G401 (cell line): Measurements from ENCODE around the gene TACSTD2. TPM values are rescaled to one million over a fixed set of nuclear protein-coding genes. Genes with fewer than 3 reads are reported as not detected.
"Not testable (repeated sequence)": the region's sequence is repeated elsewhere in the genome, so short reads cannot be mapped to it uniquely, and the experiment has no call there.

ENCODE experiments used
- DNase-seq: peaks from one replicate; pipeline ENCODE4 v3.0.0-alpha.2; 2015; ENCODE audit warnings: low spot score
- in situ Hi-C: cut with HindIII; loops from 2 replicates; pipeline ENCODE4 v1.10.0; 2016; ENCODE audit warnings: low sequenced_read_pairs, mixed read lengths
- total RNA-seq: library from RNA; depleted of rRNA; stranded (reverse); fragments of >200 nt; shearing (Covaris generic); gene quantifications from 2 replicates; pipeline ENCODE4 v1.2.3, GENCODE V29; 2014

Gene TACSTD2
- total RNA-seq, 1 experiment from 2014 or later, result not detected

DNA sequence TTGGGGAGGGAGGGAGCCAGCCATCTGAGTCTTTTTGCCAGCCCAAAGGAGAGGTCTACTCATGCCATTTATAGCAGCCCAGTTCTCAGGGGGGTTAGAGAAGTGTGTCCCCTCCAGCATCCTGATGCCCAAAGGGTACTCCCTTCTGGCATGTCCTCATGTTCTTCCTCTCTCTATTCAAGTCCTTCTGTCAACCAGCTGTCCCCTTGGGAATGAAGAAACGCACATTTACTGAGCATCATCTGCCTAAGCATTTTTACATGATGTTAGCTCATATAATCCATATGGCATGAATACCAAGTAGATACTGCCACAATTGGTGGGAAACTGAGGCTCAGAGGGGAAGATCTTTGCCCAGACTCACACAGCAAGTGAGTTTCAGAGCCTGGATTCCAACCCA lies 14.8 kb upstream of the TACSTD2 start:
- DNase-seq, result no peak
- in situ Hi-C loops, result no loop called here

DNA sequence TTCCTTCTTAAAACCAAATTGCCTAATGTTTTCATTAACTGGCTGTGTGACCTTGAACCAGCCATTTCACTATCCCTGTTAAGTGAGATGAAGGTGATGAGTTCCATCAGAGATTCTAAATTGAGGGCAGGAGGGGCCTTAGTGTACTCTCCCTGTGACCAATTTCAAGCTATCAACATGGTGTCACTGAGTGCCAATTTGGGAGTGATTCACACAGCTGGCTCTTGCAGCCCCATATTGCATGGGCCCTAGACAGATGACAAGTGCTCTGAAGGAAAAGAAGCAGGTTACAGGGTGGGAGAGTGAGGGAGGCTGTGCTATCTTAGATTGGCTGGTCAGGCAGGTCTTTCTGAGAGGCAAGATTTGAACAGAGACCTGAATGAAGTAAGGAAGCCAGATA lies 13.0 kb upstream of the TACSTD2 start:
- in situ Hi-C loops, result no loop called here
- no peak for DNase-seq

DNA sequence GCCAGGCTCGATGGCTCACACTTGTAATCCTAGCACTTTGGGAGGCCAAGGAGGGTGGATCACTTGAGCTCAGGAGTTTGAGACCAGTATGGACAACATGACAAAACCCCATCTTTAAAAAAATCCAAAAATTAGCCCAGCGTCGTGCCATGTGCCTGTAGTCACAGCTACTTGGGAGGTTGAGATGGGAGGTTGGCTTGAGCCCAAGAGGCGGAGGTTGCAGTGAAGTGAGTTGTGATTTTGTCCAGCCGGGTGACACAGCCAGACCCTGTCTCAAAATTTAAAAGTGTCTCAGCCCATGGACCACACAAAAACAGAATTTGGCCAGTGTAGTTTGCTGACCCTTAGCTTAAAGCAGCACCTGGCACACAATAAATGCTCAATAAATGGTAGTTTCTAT lies 11.3 kb upstream of the TACSTD2 start:
- in situ Hi-C loops, result no loop called here
- DNase-seq, result no peak

DNA sequence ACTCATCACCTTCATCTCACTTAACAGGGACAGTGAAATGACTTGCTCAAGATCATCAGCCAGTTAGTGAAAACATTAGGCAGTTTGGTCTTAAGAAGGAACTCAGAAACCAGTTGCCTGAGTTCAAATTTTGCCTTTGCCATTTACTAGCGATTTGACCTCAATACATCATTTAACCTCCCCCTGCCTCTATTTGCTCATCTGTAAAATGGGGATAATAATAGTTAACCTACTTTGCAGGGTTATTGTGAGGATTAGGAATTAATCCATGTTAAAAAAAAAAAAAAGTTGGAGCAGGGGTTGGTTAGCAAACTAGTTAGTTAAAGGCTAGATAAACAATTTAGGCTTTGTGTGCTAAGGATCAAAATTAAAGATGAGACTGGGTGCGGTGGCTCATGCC lies 10.6 kb upstream of the TACSTD2 start:
- DNase-seq, result no peak
- in situ Hi-C loops, result no loop called here

DNA sequence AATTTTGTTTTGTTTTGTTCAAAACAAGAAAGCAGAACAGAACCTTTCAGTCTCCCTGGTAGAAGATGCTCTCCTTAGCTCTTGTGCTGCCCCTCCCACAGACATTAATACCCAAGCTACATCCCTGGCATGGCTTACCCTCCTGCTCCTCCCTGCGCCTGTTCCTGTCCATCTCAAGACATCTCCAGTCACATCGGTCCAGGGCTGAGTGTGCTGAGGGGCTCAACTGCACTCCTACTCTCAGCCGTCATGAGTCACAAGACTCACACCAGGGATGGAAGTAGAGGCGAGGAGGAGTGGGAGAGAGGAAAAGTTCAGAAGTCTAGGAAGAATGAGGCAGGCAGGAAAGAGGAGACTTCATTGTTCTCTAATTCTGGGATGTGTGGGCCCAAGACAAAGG lies 9.2 kb upstream of the TACSTD2 start:
- no peak for DNase-seq
- in situ Hi-C loops, result no loop called here

DNA sequence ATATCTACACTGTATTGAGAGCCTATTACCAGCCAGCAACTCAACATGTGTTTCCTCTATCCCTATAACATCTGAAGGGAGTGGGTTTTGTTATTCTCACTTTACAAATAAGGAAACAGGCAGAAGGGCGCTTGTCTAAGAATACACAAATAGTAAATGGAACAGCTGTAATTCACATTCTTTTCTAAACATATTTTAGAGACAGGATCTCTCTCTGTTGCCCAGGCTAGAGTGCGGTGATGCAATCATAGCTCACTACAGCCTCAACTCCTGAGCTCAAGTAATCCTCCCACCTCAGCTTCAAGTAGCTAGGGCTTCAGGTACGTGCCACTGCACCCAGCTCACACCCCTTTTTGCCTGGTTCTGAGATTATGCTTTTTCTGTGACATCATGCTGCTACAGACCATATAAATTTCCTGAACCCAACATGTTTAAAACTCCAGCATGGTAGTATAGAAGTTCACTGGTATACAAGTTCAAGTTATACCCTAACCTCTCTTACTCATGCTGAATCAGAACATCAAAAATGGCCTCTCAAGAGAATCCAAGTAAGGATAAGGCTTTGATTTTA lies 8.6 kb upstream of the TACSTD2 start:
- in situ Hi-C loops, result no loop called here
- DNase-seq, result no peak

DNA sequence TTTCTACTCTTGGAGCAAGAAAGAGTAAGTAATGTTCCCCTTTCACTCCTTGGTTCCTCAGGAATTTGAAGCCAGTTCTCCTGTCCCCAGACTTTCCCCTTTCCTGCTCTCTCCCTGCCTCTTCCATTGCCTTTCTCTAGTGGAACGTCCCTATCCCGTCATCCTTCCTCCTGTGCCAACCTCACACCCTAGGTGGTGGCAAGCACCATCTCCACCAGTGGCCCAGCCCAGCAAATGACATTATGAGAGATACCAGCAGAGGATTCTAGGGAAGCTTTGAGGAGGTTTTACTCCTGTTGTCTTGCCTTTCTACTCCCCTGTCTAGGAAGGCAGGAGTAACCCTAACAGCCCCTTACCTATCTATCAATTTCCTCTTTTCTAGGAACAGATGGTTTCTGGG lies 8.1 kb upstream of the TACSTD2 start:
- DNase-seq, result no peak
- in situ Hi-C loops, result no loop called here

DNA sequence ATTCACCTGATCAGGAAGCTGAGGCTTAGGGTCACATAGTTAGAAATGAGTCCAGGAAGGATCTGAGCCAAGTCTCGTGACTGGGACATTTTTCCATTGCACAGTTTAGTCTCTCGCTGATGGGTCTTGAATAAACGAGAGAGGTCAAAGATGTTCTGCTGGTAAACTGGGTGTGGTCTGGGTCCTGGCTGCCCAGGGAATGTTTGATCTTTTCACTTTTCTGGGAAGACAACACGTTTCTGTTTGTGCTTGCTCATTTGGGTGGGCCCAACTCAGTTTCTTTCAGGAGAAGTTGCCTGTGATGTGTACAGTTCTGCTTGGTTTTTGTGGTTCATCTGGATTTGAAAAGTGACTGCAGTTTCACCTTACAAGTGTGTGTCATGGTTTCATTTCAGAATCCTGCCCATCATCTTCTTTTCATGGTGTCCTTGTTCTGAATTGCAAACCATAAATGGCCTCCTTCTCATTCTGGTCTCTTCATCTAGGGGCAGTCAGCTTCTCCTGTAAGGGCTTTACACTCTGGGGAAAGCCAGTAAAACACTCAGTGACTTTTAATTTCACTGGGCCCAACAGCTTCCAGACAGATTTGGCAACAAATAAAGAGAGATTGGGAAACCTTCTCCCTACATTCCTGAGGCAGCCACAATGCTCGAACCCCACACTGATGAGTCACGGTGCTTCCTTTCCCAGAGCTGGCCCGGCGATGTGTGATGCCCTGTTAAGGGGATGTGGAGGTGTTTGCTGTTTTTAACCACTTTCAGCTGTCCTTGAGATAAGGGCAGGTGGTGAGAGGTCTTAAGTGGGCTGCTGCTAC lies 7.2 kb upstream of the TACSTD2 start:
- no peak for DNase-seq
- in situ Hi-C loops, result no loop called here

DNA sequence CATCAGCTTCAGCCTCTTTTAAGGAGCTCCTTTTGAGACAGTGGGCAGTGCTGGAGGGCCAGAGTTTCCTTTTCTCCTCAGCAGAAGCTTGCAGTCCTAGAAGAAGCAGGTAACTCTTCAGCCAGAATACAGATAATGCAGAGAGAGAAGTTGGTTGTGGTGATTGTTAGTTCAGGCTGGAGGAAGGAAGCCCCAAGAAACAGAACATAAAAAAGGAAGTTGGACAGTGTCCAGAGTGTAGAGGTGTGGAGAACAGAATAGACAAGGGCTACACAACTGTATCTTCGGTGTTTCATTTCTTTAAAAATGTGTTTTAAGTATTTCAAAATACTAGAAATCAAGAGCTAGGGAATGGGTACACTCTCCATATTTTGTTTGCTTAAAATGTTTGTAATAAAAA lies 6.4 kb upstream of the TACSTD2 start:
- DNase-seq, result no peak
- in situ Hi-C loops, result no loop called here

DNA sequence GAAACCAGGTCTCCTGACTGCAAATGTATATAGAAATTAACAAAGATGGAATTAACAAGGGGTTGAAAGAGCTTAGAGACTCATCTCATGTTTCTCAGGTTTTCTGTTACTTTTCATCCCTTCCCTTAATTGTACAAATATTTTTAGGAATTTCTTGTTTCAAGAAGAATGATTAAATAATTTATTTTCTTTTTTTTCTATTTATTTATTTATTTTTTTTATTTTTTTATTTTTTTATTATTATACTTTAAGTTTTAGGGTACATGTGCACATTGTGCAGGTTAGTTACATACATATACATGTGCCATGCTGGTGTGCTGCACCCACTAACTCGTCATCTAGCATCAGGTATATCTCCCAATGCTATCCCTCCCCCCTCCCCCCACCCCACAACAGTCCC lies 5.1 kb upstream of the TACSTD2 start:
- in situ Hi-C loops, DNase-seq: not testable (repeated sequence)

DNA sequence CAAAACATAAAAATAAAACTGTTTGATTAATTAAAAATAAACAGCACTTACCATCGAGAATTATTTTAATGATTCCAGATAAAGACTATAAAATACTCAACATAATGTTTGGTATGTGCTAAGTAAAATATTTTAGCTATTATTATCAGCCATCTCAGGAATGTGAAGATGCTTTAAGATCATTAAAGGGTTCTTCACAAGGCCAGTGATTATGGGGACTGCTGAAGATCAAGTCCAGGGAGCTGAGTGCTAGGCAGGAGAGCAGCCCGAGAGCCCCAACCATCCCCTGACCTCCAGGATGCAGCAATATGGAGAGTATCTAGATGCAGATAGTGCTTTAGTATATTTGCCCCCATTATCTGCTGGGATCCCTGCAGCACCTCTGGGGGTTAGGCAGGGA lies 4.6 kb upstream of the TACSTD2 start:
- DNase-seq, result no peak
- in situ Hi-C loops, result no loop called here

DNA sequence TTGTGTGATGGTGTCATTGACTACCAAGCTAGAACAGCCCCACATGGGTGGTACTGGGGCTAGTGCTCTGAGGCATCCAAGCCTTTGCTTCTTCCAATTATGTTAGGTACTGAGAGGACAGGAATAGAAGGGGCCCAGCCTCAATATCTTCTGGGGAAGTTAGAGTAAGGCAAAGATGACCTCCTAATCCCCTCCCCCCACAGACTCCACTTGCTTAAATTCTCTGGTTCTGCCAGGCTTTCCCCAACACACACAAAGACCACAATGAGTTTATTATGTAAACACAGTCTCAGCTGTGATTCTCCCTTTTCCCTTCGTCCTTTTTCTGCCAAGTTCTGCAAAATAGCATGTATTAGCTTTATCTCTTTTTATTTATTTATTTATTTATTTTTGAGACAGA lies 3.1 kb upstream of the TACSTD2 start:
- in situ Hi-C loops, result no loop called here

DNA sequence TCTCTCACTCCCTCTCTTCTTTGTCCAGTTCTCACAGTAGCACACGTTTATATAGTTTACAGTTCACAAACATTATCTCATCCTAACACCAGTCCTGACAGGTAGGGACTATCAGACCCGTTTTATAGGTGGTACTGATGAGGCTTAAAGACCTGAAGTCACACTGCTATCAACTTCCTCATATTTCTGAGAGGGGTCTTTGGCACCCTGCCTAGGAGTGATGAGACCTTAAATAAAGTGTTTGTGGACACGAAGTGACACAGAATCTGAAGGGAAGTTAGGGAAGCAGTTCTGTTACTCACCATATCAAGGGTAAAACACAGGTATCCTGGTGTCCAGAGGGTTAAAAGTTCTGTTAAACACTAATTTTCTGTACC lies 590 bp upstream of the TACSTD2 start:
- in situ Hi-C loops, result no loop called here
- DNase-seq, result no peak

More for the DNA sequence above, 3.1 kb upstream of the TACSTD2 start:
- DNase-seq, result no peak

DNA sequence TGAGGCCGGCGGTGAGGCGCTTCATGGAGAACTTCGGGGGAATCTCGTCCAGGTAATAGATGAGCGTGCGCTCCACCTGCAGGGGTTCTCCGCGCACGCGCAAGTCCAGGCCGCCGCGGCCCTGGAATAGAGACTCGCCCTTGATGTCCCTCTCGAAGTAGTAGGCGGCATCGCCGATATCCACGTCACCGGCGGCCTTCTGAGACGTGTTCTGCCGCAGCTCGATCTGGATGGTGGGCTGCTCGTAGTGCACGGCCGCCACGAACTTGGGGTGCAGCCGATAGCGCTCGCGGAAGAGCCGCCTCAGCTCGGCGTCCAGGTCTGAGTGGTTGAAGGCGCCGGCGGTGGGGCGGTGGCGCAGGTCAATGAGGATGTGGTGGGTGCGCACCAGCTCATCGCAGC lies 726 bp downstream of the TACSTD2 start:
- in situ Hi-C loops, result no loop called here

DNA sequence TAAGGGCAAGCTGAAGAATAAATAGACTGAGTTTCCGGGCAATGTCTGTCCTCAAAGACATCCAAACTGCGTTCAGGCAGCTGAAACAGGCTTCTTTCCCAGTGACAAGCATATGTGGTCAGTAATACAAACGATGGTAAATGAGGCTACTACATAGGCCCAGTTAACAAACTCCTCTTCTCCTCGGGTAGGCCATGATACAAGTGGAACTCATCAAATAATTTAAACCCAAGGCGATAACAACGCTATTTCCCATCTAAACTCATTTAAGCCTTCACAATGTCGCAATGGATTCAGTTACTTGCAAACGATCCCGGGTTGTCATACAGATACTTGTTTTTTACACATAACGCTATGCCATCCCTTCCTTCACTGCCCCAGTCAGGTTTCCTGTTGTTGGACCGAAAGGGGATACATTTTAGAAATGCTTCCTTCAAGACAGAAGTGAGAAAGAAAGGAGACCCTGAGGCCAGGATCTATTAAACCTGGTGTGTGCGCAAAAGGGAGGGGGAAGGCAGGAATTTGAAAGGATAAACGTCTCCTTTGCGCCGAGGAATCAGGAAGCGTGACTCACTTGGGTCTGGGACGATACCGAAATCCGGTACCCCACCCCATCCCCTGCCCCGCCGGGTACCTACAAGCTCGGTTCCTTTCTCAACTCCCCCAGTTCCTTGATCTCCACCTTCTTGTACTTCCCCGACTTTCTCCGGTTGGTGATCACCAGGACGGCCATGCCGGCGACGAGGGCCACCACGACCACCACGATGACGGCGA lies 1.3 kb downstream of the TACSTD2 start:
- in situ Hi-C loops, result no loop called here
- DNase-seq, result no peak

More for the DNA sequence above, 726 bp downstream of the TACSTD2 start:
- DNase-seq, result no peak

DNA sequence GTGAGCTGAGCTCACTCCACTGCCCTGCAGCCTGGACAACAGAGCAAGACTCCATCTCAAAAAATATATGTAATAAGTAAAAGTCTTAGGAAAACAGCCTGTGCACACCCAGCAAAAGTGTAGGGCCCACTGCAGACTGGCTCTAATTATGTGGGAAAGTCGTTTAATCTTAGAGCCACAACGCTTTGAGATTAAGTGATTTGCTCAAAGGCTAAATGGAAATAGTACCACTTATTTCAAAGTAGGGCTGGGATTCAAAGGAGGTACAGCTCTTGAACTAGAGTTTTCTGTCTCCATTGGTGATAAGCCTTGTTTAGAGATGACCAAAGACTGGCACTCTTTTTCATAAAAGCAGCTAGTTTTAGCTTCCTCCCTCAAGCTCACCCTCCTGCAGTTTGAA lies 2.2 kb downstream of the TACSTD2 start:
- in situ Hi-C loops, result no loop called here
- DNase-seq, result no peak

DNA sequence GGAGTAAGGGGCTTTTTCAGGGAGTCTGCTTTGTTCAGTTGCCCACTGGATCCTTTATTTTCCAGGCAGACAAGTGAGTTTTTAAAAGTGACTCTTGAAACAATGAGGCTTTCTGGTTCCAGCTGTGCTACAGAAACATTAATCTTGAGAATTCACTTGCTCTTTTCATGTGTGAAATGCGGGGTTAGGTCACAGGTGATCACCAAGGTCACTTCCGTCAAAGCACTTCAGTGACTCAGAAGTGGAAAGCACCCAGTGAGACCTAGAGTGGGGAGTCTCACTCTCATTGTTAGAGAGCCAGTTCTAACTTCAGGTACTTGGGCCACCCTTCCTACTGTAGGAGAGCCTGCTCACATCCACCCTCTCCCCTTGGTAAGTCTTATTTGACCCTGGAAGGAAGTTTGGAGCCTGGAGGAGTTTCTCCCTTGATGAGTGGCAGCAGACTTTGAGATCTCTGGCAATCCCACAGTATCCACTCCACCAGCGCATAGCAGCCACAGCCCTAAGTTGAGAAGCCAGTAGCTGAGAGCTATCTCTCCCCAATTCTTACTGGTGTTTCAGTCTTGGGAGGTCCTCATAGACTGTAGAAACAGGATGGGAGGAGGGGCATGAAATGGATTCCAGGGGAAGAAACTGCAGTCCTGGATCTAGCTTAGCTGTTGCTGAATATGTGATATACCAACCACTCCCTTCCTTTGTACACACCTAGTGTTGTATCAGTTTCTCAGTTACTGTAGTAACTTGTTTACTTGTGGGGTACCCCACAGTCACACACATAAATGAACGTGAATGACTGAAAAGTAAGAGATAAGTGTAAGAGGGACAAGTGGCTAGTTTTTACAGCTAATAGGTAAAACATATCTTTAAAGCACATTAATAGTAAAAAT lies 3.1 kb downstream of the TACSTD2 start:
- in situ Hi-C loops, result no loop called here
- DNase-seq, result no peak

DNA sequence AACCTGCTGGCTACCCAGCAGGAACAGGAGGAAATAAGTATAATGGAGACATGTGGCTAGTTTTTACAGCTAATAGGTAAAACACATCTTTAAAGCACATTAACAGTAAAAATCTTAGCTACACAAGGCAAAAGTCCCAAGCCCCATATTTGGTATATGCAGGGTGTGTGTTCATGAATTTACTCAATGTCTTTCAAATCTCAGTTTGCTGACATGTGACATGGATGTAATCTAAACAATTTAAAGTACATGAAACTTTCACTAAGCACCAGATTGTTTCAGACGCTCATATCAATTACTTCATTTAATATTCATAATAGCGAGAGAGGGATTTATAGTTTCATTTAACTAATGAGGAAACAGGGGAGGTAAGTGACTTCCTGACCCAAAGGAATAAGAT lies 3.9 kb downstream of the TACSTD2 start:
- no peak for DNase-seq
- in situ Hi-C loops, result no loop called here

DNA sequence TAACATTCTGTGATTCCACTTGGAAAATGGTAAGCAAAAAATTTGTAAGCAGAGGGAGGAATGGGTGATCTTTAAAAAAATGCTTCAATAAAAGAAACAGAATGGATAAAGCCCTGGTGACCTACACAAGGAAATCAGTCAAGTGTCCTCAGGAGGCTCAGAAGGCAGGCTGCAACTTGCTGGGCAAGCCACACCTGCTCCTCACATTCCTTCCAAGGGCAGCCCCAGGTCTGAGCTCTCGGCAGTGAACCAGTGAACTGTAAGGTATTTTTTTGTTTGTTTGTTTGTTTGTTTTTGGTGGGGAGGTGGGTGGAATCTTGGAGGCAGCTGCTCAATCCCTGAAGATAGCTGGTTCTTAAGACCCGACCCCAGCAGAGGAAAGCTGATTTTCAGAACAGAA lies 4.4 kb downstream of the TACSTD2 start:
- in situ Hi-C loops, result no loop called here
- no peak for DNase-seq

DNA sequence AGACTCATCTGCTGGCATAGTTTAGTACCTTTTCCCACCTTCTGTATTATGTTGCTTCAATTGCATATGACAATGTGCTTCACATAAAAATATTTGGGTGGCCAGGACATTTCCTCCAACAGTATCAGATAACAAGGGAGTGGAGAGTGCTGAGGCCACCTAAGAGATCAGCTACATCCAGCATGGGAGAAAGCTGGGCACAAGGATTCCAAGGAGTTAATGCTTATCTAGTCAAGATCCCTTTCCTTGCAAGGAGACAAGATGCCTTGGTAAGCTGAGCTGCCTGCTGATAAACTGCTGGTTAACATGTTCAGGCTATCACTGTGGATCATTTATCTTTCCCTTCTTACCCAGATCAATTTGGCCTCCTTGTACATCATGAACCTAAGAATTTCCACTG lies 5.4 kb downstream of the TACSTD2 start:
- in situ Hi-C loops, result no loop called here

More for the DNA sequence above, 5.4 kb downstream of the TACSTD2 start:
- no peak for DNase-seq
